Activated effector memory CD4-positive, alpha-beta T cell treated with anti-CD3 and anti-CD28 coated beads, Interleukin-2, amount 50 U/mL, for 16 hours (primary cell): Measurements from ENCODE around the gene FNIP2.
"Not testable (repeated sequence)": the region's sequence is repeated elsewhere in the genome, so short reads cannot be mapped to it uniquely, and the experiment has no call there.

Source experiments
- DNase-seq: peaks from one replicate; pipeline ENCODE4 v3.0.0-alpha.2; 2020

Gene FNIP2

DNA sequence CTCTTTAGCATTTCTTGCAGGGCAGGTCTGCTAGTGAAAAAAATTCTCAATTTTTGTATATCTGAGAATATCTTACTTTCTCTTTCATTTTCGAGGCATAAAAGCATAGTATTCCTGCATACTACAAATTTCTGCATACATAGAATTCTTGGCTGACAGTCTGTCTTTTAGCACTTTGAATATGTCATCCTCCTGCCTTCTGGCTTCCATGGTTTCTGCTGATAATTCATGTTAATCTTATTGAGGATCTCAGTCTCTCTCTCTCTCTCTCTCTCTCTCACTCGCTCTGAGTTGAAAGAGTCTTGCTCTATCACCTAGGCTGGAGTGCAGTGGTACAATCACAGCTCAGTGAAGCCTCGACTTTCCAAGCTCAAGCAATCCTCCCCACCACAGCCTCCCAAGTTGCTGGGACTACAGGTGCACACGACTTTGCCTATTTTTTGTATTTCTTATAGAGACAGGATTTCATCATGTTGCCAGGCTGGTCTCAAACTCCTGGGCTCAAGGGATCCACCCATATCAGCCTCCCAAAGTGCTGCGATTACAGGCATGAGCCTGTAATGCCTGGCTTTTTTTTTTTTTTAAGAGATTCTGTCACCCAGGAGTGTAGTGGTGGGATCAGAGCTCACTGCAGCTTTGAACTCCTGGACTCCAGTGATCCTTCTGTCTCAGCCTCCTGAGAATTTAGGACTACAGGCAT lies 161.3 kb downstream of the FNIP2 start:
- DNase-seq, result no peak

DNA sequence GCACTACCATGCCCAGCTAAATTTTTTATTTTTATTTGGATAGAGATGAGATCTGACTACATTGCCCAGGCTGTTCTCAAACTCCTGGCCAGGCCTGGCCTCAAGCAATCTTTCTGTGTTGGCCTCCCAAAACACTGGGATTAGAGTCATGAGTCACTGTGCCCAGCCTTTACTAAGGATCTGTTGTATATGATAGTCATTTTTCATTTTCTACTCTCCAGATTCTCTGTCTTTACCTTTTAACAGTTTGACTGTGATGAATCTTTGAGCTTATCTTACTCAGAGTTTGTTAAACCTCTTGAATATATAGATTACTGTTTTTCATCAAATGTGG lies 161.8 kb downstream of the FNIP2 start:
- DNase-seq, result no peak

DNA sequence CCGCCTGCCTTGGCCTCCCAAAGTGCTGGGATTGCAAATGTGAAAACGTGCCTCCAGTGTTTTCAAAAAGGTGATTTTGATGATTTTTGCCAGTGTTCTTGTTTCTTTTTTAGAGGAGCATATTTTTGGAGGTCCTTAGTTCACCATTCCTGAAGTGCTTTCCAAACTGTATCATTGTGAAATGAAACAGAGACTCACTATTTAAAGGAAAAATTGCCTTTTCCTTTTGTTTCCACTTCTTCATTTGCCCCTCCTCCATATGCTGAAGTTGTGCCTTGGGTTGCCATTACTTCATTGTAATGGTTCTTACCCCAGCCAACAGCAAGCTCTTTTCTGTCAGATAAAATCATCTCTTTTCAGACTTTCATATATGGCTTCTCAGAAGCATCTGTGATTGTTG lies 164.4 kb downstream of the FNIP2 start:
- no peak for DNase-seq

DNA sequence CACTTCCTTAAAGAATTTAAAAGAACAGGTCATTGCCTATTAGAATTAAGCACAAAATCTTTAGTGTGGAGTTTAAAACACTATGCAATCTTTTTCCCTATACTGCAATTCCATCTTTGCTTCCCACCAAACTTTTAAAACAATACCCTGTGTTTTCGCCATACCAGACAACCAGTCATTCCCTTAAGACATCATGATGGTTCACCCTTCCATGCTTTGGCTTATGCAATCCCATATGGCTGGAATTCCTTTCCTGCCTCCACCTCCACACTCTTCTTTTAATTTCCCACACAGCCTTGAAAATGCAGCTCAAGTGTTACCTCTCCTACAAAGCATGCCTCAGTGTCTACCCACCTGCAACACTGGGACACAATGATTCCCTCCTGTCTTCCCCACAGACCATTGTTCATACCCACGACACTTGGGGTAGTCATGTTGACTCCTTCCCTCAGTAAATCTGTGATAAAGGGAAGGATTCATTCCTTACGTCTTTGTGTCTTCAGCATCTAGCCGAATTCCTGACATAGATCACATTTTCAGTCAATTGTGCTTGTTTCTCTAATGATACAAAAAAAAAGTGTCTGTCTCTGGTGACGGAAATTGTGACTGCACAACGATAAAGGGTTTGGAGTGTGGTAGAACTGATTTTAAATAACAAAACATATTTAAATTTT lies 166.3 kb downstream of the FNIP2 start:
- no peak for DNase-seq

DNA sequence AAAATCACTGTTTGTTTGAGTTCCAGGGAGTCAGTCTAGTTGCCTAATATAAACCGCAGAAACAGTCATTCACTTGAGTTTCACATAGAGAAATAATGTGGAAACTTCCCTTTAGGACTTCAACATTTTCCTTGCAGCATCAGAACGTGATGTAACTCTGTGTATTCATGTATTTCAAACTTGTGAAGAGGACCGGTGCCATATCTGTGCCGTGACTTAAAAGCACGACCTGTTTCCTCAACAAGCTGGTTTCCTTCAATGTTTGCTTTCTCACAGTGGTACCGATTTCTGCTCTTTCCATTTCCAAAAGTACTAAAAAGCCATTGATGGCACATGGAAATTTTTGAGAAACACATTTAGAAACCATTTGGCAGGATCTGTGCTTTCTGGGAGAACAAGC lies 167.4 kb downstream of the FNIP2 start:
- DNase-seq, result no peak

DNA sequence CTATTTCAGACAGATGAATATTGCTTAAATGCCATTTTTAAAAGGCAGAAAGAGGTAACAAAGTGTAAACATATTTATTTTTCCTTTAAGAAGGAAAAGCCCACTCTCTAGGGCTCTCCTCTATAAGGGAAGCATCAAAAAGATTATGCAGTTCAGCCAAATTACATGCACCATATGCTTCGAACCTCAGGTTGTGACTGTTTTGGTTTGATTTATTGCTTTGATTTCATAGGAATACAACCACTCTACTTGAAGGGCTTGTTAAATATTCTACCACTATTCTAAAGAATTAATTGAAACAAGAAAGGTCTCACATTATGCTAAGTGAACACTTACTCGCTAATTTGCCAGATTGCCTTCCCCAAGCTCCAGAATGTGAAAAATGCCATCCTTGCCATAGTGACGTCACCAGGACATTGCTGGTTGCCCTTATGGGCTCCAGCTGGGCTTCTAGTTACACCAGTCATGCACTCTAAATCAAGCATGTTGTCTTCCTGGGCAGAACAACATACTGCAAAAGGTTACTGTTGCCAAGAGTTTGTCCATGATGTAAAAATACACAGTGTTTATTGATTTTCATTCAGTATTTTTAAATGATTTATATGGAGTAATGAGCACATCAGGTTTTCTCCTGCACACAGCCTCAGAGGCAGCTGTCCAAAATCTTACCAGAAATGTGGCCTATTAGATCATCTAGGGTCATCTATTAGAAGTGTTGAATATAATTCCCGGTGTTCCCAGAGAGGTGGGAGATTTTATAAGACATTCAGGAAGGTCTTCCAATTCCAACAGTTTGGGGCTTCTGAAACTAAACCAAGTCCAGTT lies 169.6 kb downstream of the FNIP2 start:
- no peak for DNase-seq

DNA sequence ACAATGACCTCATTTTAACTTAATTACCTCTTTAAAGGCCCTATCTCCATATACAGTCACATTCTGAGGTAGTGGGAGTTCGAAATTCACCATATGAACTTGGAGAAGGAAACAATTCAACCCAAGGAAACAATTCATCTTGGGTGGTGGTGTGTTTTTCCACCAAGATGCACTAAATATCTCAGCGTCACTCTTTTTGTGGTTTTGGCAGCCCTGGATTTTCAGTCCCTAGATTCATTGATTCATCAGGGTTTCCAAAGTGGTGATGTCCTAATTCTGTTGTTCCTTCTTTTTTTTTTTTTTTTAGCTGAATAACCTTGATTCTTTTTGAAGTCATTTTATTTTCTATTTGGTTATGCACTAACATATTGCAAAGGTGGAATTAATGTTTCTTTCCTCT lies 171.4 kb downstream of the FNIP2 start:
- DNase-seq, result no peak

DNA sequence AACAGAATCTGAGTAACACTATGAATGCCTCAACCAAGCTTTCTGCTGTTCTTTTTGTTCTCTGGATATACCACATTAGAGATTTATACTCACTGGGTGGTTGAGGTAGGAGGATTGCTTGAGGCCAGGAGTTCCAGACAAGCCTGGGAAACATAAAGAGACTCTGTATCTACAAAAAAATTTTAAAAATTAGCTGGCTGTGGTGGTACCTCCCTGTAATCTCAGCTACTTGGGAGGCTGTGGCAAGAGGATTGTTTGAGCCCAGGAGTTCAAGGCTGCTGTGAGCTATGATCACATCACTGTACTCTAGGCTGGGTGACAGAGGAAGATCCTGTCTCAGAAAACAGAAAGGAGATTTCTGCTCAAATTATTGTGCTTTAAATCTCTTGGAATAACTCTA lies 172.5 kb downstream of the FNIP2 start:
- DNase-seq, result no peak

DNA sequence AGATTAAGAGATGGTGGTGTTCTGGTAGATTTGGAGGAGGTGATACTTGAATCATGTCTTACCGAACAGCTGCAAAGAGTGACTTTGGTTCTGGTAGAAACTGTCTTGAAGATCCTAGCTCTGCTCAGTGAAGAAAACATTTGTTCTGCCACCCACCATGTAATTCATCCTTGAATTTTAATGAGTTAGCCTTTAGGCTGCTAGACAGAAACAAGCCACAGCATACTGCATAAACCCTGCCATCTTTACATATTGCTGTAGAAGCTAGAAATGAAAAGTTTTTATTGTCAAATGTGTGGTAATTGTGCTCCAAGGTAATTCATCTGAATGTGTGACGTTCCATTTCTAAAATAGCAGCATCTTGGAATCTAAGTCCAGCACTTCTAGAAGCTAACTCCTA lies 173.1 kb downstream of the FNIP2 start:
- no peak for DNase-seq

DNA sequence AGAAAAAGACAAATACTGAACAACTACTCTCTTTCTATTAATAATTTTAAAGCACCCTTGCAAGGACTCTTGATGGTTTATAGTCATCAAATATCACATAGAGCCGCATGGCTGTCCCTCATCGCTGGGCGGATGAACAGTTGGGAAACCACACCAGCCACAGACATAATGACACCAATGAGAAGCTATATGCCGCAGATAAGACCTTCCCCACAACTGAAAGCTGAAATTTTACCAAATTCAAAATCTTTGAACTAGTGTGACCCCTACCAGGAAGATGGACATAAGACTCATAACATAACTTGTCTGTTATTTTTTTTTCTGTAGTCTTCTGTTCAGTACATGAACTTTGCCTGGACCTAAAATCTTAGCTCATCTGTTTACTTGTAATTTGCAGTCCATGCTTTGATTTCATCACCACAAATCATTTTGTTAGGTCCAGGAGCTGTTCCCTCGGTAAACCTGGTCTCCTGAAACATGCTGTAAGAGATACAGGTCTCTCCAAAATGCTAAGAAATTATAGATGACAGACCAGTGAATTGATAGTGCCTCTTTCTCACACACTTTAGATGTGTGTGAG lies 176.8 kb downstream of the FNIP2 start:
- DNase-seq, result no peak

DNA sequence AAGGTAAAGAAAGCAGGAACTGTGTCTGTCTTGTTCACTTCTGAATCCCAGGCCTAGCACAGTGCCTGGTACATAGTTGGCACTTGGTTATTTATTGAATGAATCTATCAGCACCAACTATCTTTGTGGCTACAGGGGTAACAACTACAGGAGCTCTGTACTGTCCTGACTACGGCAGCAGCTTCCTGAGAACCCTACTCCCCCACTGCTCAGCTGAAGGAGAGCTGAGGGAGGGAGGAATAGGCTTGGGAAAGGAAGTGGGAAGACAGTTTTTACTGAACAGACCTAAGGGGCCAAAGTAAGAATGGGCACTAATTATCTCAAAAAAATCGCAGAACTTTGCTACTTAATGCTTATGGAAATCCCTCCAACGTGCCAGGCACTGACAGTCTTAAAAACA lies 178.0 kb downstream of the FNIP2 start:
- no peak for DNase-seq

DNA sequence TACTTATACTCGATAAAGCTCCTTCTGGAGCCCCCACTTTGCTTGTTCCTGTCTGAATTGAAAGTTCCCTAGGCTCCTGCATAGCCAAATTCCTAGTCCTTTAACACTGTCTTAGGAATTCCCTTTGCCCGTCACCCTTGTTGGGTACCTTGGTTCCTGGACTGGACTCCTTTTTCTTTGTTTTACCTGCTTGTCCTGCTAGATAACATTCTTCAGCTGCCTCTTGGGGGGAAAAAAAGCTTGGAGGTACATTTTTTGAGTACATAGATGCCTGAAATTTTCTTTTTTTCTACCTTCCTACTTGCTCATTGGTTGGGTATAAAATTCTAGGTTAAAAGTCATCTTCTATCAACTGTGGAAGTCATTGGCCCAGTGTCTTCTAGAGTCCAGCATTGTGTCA lies 179.2 kb downstream of the FNIP2 start:
- DNase-seq, result no peak

DNA sequence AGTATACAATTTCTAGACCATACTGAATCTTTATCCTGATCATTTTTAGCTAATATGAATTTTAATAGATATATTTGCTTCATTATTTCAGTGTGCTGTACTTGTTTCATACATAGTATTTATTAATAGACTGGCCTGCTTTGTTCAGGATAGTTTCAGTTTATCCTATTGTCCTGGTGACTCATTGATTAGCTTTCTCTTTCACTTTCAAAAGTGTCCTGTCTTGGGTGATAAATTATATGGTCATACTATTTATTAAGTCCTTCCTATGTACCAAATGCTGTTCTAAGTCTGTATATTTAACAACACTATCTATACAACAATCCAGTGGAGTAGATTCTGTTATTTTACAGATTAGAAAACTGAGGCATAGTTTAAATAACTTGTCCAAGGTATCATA lies 180.3 kb downstream of the FNIP2 start:
- DNase-seq, result no peak

DNA sequence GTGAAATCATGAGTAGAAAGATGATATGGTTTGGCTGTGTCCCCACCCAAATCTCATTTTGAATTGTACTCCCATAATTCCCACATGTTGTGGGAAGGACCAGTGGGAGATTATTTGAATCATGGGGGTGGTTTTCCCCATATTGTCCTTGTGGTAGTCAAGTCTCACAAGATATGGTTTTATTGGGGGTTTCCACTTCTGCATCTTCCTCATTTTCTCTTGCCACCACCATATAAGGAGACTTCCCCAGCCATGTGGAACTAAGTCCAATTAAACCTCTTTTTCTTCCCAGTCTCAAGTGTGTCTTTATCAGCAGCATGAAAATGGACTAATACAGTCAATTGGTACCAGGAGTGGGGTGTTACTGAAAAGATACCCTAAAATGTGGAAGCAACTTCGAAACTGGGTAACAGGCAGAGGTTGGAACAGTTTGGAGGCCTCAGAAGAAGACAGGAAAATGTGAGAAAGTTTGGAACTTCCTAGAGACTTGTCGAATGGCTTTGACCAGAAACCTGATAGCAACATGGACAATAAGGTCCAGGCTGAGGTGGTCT lies 183.5 kb downstream of the FNIP2 start:
- DNase-seq, result not testable (repeated sequence)

DNA sequence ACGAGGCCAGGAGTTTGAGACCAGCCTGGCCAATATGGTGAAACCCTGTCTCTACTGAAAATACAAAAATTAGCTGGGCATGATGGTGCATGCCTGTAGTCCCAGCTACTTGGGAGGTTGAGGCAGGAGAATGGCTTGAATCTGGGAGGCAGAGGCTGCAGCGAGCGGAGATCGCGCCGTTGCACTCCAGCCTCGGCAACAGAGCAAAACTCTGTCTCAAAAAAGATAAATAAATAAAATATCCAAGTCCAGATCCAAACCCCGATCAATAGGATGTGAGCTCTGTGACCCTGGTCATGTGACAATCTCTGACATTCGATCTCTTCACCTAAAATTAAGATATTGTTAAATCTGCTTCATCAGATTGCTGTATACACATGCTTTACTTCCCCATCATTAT lies 187.5 kb downstream of the FNIP2 start:
- DNase-seq, result not testable (repeated sequence)

DNA sequence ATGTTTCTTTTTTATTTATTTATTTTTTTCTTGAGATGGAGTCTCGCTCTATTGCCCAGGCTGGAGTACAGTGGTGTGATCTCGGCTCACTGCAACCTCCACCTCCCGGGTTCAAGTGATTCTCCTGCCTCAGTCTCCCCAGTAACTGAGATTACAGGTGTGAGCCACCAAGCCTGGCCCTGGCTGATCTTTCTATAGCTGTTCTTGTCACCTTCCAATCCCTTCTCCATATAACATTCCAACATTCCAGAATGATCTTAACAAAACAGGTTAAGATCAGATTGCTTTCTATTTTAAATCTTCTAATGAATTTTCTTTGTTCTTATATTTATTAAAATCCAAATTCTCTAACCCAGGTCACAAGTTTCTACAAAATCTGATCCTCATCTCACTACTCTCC lies 188.1 kb downstream of the FNIP2 start:
- not testable (repeated sequence) for DNase-seq
